PC-3 (cell line): ENCODE data around the gene SLC25A34.

ENCODE experiments used
- EZH2 ChIP-seq: fragments of 300-600 bp; sonication (generic); IDR thresholded peaks from one replicate; pipeline ENCODE4 v1.6.1; 2017; ENCODE audit warnings: antibody characterized with exemption, mild to moderate bottlenecking, low read length; ENCODE audit not compliant: unreplicated experiment
- EZH2phosphoT487 ChIP-seq: fragments of 300-600 bp; sonication (generic); IDR thresholded peaks from 2 replicates; pipeline ENCODE4 v1.6.1; 2018; ENCODE audit warnings: mild to moderate bottlenecking, antibody characterized with exemption, low read length, borderline replicate concordance
- TF ChIP-seq, protein P1 (sequence below): fragments of 300-600 bp; sonication (generic); conservative IDR thresholded peaks from 2 replicates; pipeline ENCODE4 v1.5.1; 2017; ENCODE audit warnings: antibody characterized with exemption, low read depth, mild to moderate bottlenecking, low read length

DNA sequence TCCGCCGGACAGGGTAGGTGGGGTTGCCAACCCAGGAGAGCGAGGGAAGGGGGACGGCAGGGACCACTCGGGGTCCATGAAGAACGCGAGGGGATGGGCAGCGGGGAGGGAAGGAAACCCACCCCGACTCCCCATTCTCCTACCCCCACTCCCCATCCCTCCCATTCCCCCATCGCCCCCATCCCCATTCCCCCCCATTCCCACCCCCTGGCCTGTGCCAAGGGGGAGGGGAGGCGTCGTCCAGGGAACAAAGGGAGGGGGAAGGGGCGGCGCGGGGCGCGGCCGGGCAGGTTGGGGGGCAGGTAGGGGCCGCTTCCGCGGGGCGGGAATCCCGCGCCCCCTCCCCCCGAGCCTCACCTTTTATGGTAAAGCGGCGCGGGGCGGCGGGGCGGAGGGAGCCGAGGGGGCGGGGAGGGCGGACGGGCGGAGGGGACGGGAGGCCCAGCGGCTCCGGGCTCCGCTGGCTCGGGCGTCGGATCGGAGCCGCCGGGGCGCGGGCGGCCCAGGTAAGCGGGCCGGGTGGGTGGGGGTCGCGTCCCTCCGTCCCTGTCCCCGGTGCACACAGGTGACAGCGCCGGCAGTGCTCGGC, 22.4 kb downstream of the SLC25A34 start, which contains the start of gene FBLIM1:
- TF ChIP-seq, protein P1, sequence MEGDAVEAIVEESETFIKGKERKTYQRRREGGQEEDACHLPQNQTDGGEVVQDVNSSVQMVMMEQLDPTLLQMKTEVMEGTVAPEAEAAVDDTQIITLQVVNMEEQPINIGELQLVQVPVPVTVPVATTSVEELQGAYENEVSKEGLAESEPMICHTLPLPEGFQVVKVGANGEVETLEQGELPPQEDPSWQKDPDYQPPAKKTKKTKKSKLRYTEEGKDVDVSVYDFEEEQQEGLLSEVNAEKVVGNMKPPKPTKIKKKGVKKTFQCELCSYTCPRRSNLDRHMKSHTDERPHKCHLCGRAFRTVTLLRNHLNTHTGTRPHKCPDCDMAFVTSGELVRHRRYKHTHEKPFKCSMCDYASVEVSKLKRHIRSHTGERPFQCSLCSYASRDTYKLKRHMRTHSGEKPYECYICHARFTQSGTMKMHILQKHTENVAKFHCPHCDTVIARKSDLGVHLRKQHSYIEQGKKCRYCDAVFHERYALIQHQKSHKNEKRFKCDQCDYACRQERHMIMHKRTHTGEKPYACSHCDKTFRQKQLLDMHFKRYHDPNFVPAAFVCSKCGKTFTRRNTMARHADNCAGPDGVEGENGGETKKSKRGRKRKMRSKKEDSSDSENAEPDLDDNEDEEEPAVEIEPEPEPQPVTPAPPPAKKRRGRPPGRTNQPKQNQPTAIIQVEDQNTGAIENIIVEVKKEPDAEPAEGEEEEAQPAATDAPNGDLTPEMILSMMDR = no peak
- TF ChIP-seq EZH2 = no peak
- no peak for TF ChIP-seq EZH2phosphoT487
